GM12878 (cell line): ENCODE results near the gene BOLA2. TPM values are rescaled to one million over a fixed set of nuclear protein-coding genes. Genes with fewer than 3 reads are reported as not detected.
A peak's percentile ranks its signal among the peaks of the same experiment; 100 is the strongest.
"Not testable (repeated sequence)": the region's sequence is repeated elsewhere in the genome, so short reads cannot be mapped to it uniquely, and the experiment has no call there.

Experiments
- ATAC-seq: fragments of 200-7000 bp; cut with Tn5 transposase; 3 replicates; pipeline ENCODE4 v1.9.1; 2020; ENCODE audit warnings: mild to moderate bottlenecking, moderate library complexity
- BruUV-seq: library from RNA; stranded (reverse); fragments of 400-500 nt; replicated peaks from 2 replicates; lab custom pipeline; 2021; lab: Mats Ljungman, UMichigan
- CTCF ChIA-PET: fragments of 300-600 bp; sonication (Branson Sonifier 250); formaldehyde crosslinking; extraction: SDS; loops from one replicate; lab custom pipeline; 2021; ENCODE audit warnings: inconsistent platforms; lab: Yijun Ruan, JAX
- POLR2A ChIA-PET: fragments of 350-600 bp; formaldehyde crosslinking; extraction: SDS; loops from one replicate; lab custom pipeline; 2021; ENCODE audit warnings: inconsistent platforms; lab: Charles Lee
- RAD21 ChIA-PET: fragments of 300-600 bp; sonication (Branson Sonifier 250); formaldehyde crosslinking; loops from one replicate; lab custom pipeline; 2023; ENCODE audit warnings: antibody characterized with exemption; ENCODE audit not compliant: unreplicated experiment; lab: Charles Lee
- SMC1A ChIA-PET: fragments of 300-600 bp; sonication (Branson Sonifier 250); formaldehyde crosslinking; loops from one replicate; lab custom pipeline; 2023; ENCODE audit not compliant: unreplicated experiment, uncharacterized antibody; lab: Charles Lee
- DNase-seq: peaks from one replicate; pipeline ENCODE4 v3.0.0-alpha.2; 2011; ENCODE audit warnings: low read depth, low spot score
- FAIRE-seq: peaks from 3 replicates; lab custom pipeline; 2011; peaks lifted over from hg19 to GRCh38; lab: Jason Lieb, UNC
- H2AFZ ChIP-seq: 2 replicates; pipeline ENCODE4 v1.6.0; 2011; ENCODE audit warnings: low read depth, low read length, control low read depth; ENCODE audit not compliant: control insufficient read depth
- H3K27ac ChIP-seq: 2 replicates; pipeline ENCODE4 v1.5.1; 2011; ENCODE audit warnings: control low read depth; ENCODE audit not compliant: control insufficient read depth, insufficient read depth
- H3K27me3 ChIP-seq, 2 experiments: replicated peaks in 1 of 2; 2 replicates each; pipeline versions ENCODE4 v1.6.0 to v1.6.1; 2011; ENCODE audit warnings: low read length in 1 of 2; ENCODE audit not compliant: control insufficient read depth in 2 of 2, insufficient read depth in 2 of 2
- H3K36me3 ChIP-seq, 2 experiments: 2 replicates each; pipeline ENCODE4 v1.5.1; 2011; ENCODE audit warnings: low read length in 1 of 2; ENCODE audit not compliant: control insufficient read depth in 2 of 2, insufficient read depth in 2 of 2
- H3K4me1 ChIP-seq: 2 replicates; pipeline ENCODE4 v1.6.1; 2011; ENCODE audit warnings: mild to moderate bottlenecking, low read length, moderate library complexity, mixed read lengths; ENCODE audit not compliant: control insufficient read depth, insufficient read depth
- H3K4me2 ChIP-seq: 2 replicates; pipeline ENCODE4 v1.6.0; 2011; ENCODE audit warnings: control low read depth; ENCODE audit not compliant: control insufficient read depth, insufficient read depth
- H3K4me3 ChIP-seq: fragments of 200-600 bp; sonication (generic); 2 replicates; pipeline ENCODE4 v1.5.1; 2016
- H3K79me2 ChIP-seq: 2 replicates; pipeline ENCODE4 v1.6.0; 2011; ENCODE audit warnings: low read length; ENCODE audit not compliant: control insufficient read depth, insufficient read depth
- H3K9ac ChIP-seq: 2 replicates; pipeline ENCODE4 v1.8.0; 2011; ENCODE audit warnings: low read length, control low read depth, mixed read lengths; ENCODE audit not compliant: control insufficient read depth, insufficient read depth
- H3K9me3 ChIP-seq: replicated peaks from 3 replicates; pipeline ENCODE4 v1.5.1; 2011; ENCODE audit warnings: mild to moderate bottlenecking, low read length; ENCODE audit not compliant: control insufficient read depth, insufficient read depth
- H4K20me1 ChIP-seq: 2 replicates; pipeline ENCODE4 v1.6.0; 2011; ENCODE audit not compliant: control insufficient read depth, insufficient read depth
- WGBS: methylation state at CpG from one replicate; pipeline ENCODE4 v1.1.6; 2016; ENCODE audit warnings: low lambda C conversion rate; ENCODE audit not compliant: insufficient replicate concordance, insufficient coverage; ENCODE audit errors: missing lambda C conversion rate; 5-methylcytosine and 5-hydroxymethylcytosine counted together
- in situ Hi-C: fragments of 300-500 bp; cut with MboI; formaldehyde crosslinking; loops from 9 replicates; pipeline ENCODE4 v1.14.3; 2018; ENCODE audit warnings: mixed read lengths
- intact Hi-C: fragments of 100-400 bp; cut with micrococcal nuclease; formaldehyde crosslinking; loops from one replicate; pipeline ENCODE4 v1.14.2; 2022; ENCODE audit not compliant: unreplicated experiment
- polyA plus RNA-seq, 11 experiments: library from polyadenylated mRNA; depleted of rRNA in 4 of 11; unstranded in 6 of 11; stranded (reverse) in 5 of 11; fragments of >200 nt; fragmentation: Nextera tagmentation in 4 of 11; fragmentation: Illumina TruSeq in 1 of 11; extraction: Ambion mirVana in 4 of 11; extraction: Trizol in 1 of 11; gene quantifications; 1 replicate in 1 of 11; 2 replicates in 10 of 11; pipeline versions ENCODE4 v1.2.1 to v1.2.3, GENCODE V29; 2011 to 2016; ENCODE audit warnings: inconsistent platforms in 2 of 11, missing spikeins in 2 of 11, low read depth in 1 of 11
- total RNA-seq, 4 experiments: library from RNA; depleted of rRNA in 3 of 4; stranded (reverse); fragments of >200 nt in 3 of 4; fragmentation: Illumina TruSeq in 1 of 4; extraction: Trizol in 1 of 4; gene quantifications; 2 replicates each; pipeline versions ENCODE4 v1.2.1 to v1.2.3, GENCODE V29; 2013 to 2021

The BOLA2 gene
- total and polyA plus RNA-seq, 10 of the 15 experiments (the other 5 are each of a cell fraction or from before 2014, with no cell fraction given) = 5.5 to 75.2 (median 19.1) TPM

- H3K27me3 ChIP-seq, H4K20me1 ChIP-seq, H2AFZ ChIP-seq, ATAC-seq, RAD21 ChIA-PET, H3K36me3 ChIP-seq, H3K9ac ChIP-seq, FAIRE-seq, SMC1A ChIA-PET, H3K27ac ChIP-seq, H3K79me2 ChIP-seq, POLR2A ChIA-PET, CTCF ChIA-PET, H3K9me3 ChIP-seq, in situ Hi-C loops, BruUV-seq, H3K4me3 ChIP-seq, DNase-seq, H3K4me2 ChIP-seq, H3K4me1 ChIP-seq, intact Hi-C loops: not testable (repeated sequence)
- WGBS = 26% methylated on average over 4 of the region's 6 CpGs
These were observed 15.5 kb upstream of the BOLA2 start for GRCh38 chr16:29469660-29470059.

GRCh38 chr16:29467654-29468366, 13.7 kb upstream of the BOLA2 start:
- in situ Hi-C loops, H3K4me2 ChIP-seq, BruUV-seq, POLR2A ChIA-PET, H3K27me3 ChIP-seq, H3K4me1 ChIP-seq, H3K27ac ChIP-seq, H3K9ac ChIP-seq, H4K20me1 ChIP-seq, intact Hi-C loops, H3K4me3 ChIP-seq, H3K36me3 ChIP-seq, H2AFZ ChIP-seq, FAIRE-seq, DNase-seq, CTCF ChIA-PET, H3K79me2 ChIP-seq, RAD21 ChIA-PET, H3K9me3 ChIP-seq, SMC1A ChIA-PET: not testable (repeated sequence)
- ATAC-seq = peak; percentile 49
- no CpG with 5 or more reads among the region's 10 CpGs for WGBS

- H3K9ac ChIP-seq, H3K27me3 ChIP-seq, BruUV-seq, FAIRE-seq, H3K27ac ChIP-seq, CTCF ChIA-PET, H3K4me2 ChIP-seq, DNase-seq, H3K4me1 ChIP-seq, H3K4me3 ChIP-seq, POLR2A ChIA-PET, H3K79me2 ChIP-seq, SMC1A ChIA-PET, H2AFZ ChIP-seq, in situ Hi-C loops, H3K9me3 ChIP-seq, H4K20me1 ChIP-seq, RAD21 ChIA-PET, intact Hi-C loops, H3K36me3 ChIP-seq: not testable (repeated sequence)
- no CpG with 5 or more reads among the region's 33 CpGs for WGBS
- peak; percentile 46 for ATAC-seq
These were observed 12.8 kb upstream of the BOLA2 start for GRCh38 chr16:29466904-29467303.

GRCh38 chr16:29465985-29466824, 12.1 kb upstream of the BOLA2 start:
- H3K79me2 ChIP-seq, H2AFZ ChIP-seq, CTCF ChIA-PET, DNase-seq, intact Hi-C loops, H3K9me3 ChIP-seq, H3K4me2 ChIP-seq, H3K36me3 ChIP-seq, BruUV-seq, H3K27me3 ChIP-seq, H3K9ac ChIP-seq, H3K4me3 ChIP-seq, RAD21 ChIA-PET, SMC1A ChIA-PET, FAIRE-seq, H3K4me1 ChIP-seq, H4K20me1 ChIP-seq, in situ Hi-C loops, POLR2A ChIA-PET, H3K27ac ChIP-seq: not testable (repeated sequence)
- peak; percentile 55 for ATAC-seq
- WGBS = no CpG with 5 or more reads among the region's 57 CpGs
